C4-2B (cell line): Measurements from ENCODE around the gene HELT.

Source experiments
- H3K27ac ChIP-seq: fragments of 450-650 bp; 2 replicates; pipeline ENCODE4 v1.5.1; 2017
- ZFX ChIP-seq: fragments of 450-650 bp; IDR thresholded peaks from 2 replicates; pipeline ENCODE4 v1.6.1; 2017
- TF ChIP-seq, protein P1 (sequence below): fragments of 450-650 bp; conservative IDR thresholded peaks from 2 replicates; pipeline ENCODE4 v1.5.1; 2017; ENCODE audit warnings: mild to moderate bottlenecking

Gene HELT

DNA sequence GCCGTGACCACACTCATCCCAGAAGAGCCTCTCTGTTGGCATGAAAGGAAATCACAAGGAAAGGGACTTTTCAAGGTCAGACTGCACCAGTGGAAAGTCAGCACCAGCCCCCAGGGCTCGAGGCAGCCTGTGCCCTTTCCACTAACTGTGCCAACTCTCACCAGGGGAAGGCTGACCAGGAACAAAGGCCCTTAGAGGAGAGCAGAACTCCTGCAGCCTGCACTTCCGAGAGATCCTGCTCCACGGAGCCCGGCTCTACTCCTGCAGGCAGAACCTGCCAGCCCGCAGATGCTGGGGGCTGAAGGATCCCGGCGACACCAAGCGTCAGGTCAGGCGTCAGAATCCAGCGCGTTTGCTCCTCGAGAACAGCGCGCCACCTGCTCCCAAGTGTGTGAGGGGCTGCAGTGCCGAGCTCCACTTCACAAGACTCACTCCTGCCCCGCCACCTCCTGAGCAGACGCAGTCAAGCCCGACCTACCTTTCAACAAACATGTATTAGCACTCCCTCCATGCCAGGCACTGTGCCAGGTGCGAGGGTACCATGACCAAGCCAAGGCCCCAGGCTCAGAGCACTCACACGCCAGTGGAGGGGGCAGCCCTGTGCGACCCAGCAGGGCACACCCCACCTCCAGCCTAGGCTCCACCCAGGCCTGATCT lies 13.6 kb upstream of the HELT start:
- peak overlapping the region; percentile 38 for H3K27ac ChIP-seq
- TF ChIP-seq, protein P1, sequence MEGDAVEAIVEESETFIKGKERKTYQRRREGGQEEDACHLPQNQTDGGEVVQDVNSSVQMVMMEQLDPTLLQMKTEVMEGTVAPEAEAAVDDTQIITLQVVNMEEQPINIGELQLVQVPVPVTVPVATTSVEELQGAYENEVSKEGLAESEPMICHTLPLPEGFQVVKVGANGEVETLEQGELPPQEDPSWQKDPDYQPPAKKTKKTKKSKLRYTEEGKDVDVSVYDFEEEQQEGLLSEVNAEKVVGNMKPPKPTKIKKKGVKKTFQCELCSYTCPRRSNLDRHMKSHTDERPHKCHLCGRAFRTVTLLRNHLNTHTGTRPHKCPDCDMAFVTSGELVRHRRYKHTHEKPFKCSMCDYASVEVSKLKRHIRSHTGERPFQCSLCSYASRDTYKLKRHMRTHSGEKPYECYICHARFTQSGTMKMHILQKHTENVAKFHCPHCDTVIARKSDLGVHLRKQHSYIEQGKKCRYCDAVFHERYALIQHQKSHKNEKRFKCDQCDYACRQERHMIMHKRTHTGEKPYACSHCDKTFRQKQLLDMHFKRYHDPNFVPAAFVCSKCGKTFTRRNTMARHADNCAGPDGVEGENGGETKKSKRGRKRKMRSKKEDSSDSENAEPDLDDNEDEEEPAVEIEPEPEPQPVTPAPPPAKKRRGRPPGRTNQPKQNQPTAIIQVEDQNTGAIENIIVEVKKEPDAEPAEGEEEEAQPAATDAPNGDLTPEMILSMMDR = no peak

DNA sequence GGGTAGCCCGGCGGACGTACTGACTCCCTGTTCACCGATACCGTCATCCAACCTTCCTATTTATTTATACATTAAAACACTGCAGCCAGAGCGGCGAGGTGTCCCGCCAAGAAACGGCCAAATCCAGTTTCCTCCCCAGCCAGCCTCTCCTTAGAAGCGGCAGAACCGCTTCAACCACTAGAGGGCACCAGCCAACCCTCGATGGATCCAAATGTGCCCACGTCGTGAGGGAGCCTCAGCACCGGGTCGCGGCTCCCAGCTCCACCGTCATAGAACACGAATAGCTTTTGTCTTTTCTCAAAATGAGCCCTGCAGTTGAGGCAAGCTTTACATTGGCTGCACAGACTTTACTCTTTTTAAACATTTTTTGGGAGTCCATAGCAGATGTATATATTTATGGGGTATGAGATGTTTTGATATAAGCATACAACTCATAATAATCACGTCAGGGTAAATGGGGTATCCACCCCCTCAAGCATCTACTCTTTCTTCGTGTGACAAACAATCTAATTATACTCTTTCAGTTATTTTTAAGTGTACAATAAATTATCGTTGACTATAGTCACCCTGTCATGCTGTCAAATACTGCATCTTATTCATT lies 13.0 kb upstream of the HELT start:
- TF ChIP-seq ZFX = no peak
- TF ChIP-seq, protein P1 = peak; percentile 93
- H3K27ac ChIP-seq = peak overlapping the region; percentile 38

DNA sequence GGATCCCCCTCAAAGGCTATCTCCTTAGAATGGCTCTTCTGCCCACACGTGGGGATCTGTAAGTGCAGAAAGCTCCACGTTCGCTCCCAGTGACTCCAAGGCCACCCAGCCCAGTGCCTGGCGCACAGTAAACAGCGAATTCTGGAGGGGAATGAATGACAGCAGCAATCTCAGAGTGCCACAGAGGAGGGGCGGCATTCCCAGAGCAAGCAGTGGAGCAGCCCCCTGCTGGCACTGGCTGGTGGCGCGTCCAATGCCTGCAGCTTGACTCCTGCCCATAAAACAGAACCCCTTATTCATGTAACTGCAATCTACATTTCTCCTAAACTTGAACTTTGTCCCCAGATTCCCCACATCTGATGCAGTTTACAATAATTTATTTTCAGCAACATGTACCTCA lies 6.9 kb upstream of the HELT start:
- TF ChIP-seq, protein P1 = peak; percentile 71
- TF ChIP-seq ZFX = no peak
- no peak overlapping the region for H3K27ac ChIP-seq

DNA sequence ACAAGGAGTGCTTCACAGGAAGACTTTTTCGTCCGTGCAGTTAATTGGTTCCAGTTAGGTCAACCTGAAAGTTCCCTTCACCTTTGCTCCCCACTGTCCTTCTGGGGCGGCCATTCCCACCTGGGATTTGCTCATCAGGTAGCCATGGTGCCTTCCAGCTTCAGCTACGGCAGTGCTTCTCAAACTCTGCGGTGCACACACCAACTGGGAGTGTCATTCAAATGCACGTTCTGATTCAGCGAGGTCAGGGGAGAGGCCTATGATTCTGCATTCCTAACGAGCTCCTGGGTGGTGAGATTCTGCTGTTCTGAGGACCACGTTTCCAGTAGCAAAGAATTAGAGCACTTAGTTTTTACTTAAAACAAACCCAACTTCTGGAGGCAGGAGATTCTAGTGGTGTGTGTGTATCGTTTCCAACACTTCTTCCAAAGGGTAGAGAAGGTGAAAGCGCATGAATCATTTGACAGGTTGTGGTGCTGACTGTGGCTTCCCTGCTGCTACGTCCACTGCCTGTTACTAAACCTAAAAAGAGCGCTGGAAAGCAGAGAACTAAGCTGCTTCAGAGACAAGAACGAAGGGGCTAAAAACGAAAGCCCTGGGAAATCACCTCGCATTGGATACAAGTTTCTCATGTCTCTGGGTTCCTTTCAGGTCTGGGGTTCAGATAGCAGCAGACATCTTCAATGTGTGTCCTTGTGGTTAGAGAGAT lies 4.7 kb upstream of the HELT start:
- TF ChIP-seq, protein P1 = no peak
- TF ChIP-seq ZFX = no peak
- H3K27ac ChIP-seq = no peak overlapping the region

DNA sequence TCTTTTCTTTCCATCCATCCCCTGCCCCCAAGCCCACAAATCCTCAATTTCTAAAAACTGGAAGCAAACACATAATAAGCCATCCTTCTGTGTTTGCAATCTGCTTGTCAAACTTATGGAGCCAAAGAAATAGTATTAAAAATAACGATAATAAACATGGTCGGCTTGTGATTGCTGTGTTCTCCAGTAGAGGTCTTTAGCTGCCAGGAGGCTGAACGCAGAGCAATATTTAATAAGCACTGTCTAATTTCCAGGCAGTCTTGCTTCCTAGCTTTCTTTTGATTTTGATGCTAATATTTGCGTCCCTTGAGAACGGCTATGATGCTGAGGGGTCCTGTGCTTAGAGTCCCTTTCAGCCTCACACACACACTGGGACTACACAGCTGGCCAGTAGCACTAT lies 3.2 kb upstream of the HELT start:
- no peak overlapping the region for H3K27ac ChIP-seq
- TF ChIP-seq ZFX = no peak

DNA sequence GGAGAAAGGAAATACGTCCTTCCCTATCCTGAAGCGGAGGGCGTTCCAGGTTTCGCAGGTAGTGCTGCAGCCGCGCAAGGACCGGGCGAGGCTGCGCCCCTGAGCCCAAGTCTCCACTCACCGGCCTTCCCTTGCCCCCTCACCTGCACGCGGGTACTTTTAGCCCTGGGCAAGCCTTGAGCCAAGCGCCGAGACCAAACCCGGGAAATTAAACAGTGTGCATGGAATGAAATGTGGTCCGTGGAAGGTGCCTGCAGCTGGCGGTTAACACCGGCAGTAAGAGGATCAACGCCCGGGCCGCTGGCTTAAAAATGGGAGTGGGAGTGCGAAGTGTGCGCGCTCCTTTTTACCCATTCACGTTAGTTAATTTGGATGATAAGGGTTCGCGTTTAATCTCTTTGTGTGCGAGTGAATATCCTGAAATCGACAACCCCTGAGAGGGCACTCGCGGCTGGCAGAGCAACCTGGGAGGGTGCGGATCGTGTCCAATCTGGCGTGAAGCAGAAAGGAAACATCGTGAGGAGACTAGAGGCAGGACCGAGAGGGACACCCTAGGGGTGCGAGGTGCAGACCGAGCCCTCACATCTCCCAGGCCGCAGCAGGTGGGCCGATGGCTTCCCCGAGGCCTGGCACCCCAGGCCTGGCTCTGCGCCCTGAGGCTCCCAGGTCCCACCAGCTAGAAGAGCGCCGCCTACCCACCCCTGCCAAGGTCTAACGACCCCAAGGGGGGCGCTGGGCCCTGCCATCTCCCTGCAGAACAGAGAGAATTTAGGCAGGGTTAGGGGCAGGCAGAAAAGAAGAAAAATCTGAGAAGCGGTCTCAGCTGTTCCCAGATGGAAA lies 2.0 kb upstream of the HELT start:
- TF ChIP-seq, protein P1 = no peak
- no peak for TF ChIP-seq ZFX
- no peak overlapping the region for H3K27ac ChIP-seq

DNA sequence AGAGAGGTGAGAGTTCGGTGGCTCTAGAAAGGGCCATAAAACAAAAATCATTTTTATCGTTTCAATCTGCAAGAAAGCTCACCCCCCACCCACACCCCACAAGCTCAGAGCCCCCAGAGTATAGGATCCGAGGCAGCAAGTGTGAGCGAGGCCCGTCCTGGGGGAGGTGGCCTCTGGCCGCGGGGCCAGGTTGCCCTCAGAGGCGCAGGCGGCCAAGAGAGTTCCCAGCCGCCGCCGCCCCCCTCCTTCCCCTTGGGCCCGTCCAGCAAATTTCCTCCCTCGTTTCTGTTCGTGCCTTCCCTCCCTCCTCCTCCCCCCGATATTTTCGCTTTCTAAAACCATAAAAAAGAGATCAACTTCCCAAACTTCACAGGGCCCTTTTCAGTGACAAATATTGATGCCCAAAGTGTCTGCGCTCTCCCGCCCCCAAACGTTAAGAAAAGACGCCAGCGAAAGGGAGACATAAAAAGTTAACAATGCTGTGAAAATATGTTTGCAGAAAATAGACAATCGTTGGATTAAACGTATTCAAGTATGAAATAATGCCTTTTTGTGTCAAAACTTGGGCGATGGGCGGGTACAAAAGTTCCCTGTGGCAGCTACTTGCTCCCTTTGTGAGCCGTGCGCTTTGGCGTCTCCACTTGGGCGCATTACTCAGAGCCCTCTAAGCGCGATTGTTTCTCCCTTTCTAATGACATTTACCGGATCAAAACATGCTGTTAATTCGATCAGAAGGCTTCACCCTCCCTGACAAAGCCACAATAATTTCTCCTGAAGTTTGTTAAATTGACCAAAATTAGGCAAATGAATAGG lies 1.1 kb upstream of the HELT start:
- H3K27ac ChIP-seq = no peak overlapping the region
- no peak for TF ChIP-seq ZFX
- TF ChIP-seq, protein P1 = no peak
